Adipose tissue (tissue), 3 donors: ENCODE measurements around the gene MOXD1. TPM values are rescaled to one million over a fixed set of nuclear protein-coding genes. Genes with fewer than 3 reads are reported as not detected.

Experiments used
- H3K27ac ChIP-seq: one replicate; pipeline ENCODE4 v1.5.1; 2013; ENCODE audit warnings: low read depth, low read length
- WGBS, 3 donors: extraction: QIAGEN DNeasy Blood & Tissue Kit; methylation state at CpG; one replicate each; pipeline ENCODE4 v1.1.7; 2013; 5-methylcytosine and 5-hydroxymethylcytosine counted together
- polyA plus RNA-seq, 3 donors: library from polyadenylated mRNA; stranded (reverse); fragments of 200-250 nt; gene quantifications; one replicate each; pipeline ENCODE4 v1.2.3, GENCODE V29; 2013
- donor health status: healthy with polysubstance abuse.
- donor health status: Bipolar disorder and iron deficiency.
- donor health status: healthy.

MOXD1 gene
- polyA plus RNA-seq, 3 donors = 0.16 to 1.3 (median 0.33) TPM

DNA sequence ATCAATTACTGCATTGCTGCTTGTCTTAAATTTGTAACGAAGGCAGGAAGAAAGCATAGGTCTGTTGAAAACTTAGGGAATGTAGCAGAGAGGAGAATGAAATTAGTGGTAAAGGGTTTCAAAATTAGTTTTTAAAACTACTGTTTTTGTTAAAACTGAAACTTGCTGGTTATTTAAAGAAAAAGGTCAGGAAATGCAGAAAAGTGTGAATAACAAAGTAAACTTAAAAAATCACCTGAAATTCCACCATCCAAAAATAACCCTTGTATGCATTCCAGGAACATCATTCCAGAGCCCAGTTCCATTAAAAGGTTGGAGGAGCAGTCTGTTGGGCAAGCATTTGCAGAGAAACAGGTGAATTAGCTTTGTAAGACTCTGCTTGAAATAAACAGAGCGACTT is 3.1 kb upstream of the MOXD1 start:
- 47 to 75% (median 67%) methylated on average over 2 of the region's 2 CpGs for WGBS, 3 donors
- H3K27ac ChIP-seq = no peak overlapping the region

DNA sequence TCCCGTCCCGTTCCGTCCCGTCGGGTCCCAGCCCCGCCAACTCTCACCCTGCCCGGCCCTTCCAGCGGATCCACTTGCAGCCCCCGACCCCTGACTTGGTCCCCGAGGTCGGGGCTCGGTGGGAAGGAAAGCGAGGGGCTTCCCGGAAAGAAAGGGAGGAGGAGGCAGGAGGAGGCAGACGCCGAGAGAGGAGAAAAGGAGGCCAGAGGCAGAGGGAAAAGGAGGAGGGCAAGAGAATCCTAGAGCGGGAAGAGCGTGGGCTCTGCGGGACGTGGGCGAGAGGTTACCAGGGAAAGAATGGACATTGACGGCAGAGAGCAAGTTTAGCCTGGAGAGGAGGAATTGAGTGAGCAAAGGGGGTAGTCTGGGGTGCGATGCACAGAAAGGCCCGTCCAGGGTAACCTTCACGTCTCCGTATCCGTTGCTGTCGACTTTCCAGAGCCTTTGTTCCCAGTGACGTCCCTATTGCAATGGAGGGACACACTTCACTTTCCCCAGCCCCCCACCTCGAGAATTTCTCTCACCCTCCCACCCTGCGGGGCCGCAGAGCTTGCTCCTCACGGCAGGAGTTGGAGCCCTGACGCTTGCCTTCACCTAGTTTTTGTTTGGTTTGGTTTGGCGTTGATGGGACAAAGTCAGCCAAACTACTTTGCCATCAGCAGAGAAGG is 477 bp upstream of the MOXD1 start:
- WGBS, 3 donors = 11 to 16% (median 14%) methylated on average over 34 to 35 of the region's 35 CpGs
- no peak overlapping the region for H3K27ac ChIP-seq

DNA sequence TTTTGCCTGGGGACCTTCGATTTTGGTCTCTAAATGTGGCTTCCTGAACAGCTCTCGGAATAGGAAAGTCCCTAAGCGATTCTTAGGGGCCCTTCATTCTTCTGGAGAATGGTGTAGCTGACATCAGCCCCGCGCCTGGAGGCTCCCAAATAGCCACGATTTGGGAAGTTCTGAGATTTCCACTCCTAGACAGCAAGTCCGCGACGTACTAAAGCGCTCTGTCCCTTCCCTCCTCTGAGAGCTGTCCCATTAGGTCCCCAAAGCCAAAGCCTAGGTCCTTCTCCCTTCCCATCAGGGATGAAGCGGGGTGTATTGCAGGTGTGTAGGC is 756 bp downstream of the MOXD1 start:
- WGBS, 3 donors = 24 to 28% (median 25%) methylated on average over 11 of the region's 11 CpGs
- H3K27ac ChIP-seq = no peak overlapping the region

DNA sequence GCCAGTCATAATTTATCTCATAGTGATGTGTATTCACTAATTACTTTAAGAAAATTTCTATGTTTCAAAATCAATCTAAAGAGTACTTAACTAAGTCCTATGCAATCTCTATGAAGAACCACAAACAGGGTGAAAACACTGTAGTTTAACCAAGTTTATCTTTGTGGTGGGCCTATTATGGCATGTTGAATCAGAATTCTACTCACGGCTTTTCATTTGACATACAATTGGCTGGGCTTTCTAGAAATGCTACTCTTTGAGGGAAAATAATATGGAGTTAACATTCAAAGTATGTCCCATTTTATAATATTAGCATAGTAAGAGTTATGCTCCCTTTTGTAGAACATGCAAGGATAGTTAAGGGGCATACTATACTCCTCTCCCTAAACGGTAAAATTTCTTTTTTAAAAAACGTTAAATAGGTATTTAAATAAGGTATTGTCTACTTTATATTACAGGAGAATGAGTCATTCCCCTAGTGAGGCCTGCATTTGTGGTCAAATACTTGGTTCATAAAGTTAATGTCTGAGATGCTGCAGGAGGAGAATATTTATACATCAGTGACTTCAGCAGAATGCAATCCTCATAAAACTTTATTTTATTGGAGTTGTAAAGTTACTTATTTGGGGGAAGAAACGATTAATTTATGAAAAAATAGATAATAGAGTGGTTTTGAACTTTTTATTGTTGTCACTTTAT is 1.8 kb downstream of the MOXD1 start:
- WGBS, 3 donors = 71 to 80% (median 79%) methylated on average over 4 of the region's 4 CpGs

DNA sequence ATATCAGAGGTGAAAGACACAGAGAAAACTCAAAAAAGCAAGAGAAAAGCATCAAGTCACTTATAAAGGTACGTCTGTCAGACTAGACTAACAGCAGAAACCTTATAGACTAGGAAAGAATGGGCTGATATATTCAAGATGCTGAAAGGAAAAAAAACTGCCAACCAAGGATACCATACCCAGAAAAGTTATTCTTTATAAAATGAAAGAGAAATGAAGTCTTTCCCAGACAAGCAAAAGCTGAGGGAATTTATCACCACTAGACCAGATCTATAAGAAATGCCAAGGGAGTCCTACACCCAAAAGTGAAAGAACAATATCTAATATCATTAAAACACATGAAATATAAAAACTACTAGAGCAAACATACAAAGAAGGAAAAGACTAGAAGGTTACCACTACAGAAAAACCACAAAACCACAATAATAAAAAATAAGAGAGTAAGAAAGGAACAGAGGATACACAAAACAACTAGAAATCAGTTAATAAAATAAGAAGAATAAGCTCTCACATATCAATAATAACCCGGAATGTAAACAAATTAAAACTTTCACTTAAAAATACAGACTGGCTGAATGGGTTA is 6.2 kb downstream of the MOXD1 start:
- H3K27ac ChIP-seq = no peak overlapping the region
- 87 to 95% (median 88%) methylated on average over 2 of the region's 2 CpGs for WGBS, 3 donors

More for the DNA sequence above, 1.8 kb downstream of the MOXD1 start:
- no peak overlapping the region for H3K27ac ChIP-seq

DNA sequence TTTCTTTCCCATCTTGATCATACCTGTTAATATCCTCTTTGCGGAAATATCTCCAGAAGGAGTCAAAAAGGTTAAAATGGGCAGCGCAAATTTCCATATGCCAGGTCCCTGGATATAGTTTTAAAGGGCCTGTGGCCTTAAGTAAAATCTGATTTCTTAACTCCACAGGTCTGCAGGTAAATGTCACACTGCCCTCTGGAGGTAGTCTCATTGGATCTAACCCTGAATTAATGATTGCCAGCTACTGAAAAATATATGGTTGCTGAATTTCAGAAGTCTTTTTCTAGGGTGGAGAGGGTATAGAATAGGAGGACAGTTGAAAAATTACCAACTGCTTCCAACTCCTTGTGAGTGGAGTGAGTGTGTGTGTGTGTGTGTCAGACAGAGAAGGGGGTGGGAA is 8.5 kb downstream of the MOXD1 start:
- 91 to 98% (median 91%) methylated on average over 2 of the region's 2 CpGs for WGBS, 3 donors
- H3K27ac ChIP-seq = no peak overlapping the region

DNA sequence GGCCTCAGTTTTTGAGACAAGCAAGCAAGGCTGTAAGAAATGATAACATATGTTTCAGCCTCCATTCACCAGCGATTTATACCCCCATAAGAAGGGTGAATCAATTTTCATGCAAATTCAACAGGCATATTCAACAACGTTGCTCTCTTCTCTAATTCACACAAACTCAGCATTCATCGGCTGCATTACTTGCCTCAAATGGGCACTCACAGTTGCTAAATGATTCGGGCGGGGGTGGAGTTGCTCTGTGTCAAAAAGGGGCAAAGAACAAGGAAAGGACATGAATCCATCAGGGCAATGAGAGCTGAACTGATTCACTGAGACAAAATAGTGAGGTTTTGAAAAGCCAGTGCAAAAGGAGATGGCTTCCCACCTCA is 9.0 kb downstream of the MOXD1 start:
- 67 to 72% (median 71%) methylated on average over 5 of the region's 5 CpGs for WGBS, 3 donors

DNA sequence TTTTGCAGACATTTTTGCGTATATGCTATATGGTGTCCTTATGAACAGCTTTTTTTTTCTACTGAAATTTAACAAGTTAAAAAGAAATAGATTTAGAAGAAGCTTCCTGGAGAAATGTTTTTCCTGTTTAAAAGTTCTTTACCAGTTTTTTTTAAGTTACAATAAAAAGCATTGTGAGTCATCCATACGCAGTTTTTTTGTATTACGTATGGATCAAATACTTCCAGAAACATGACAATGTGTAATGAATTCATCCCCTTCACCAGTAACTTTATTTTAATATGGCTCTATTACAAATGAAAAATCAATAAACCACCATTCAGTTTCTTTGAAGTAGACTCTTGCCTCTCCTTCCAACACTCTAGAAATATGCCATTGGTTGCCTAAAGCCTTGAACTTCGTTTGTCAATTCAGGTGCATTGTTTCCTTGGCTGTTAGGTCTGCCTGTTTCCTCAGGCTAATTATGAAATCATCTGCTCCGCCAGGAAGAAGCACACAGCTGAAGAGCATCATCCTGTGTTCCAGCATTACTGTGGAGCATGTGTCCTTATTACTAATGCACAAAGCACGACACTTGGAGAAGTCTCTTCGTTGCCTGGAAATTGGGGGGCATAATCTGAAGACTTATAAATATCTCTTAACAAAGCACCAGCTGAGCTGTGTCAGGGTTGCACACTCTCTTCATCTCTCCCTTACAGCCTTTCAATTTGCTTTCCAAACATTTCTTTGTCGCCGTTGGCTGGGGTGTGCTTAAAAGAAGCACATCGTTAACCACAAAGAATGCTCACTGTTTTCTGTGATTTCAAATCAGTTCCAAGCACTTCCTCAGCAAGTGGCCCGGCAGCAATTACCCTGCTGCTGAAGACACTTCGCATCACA is 9.6 kb downstream of the MOXD1 start:
- 47 to 66% (median 52%) methylated on average over 12 of the region's 12 CpGs for WGBS, 3 donors
- no peak overlapping the region for H3K27ac ChIP-seq

More for the DNA sequence above, 9.0 kb downstream of the MOXD1 start:
- H3K27ac ChIP-seq = no peak overlapping the region

DNA sequence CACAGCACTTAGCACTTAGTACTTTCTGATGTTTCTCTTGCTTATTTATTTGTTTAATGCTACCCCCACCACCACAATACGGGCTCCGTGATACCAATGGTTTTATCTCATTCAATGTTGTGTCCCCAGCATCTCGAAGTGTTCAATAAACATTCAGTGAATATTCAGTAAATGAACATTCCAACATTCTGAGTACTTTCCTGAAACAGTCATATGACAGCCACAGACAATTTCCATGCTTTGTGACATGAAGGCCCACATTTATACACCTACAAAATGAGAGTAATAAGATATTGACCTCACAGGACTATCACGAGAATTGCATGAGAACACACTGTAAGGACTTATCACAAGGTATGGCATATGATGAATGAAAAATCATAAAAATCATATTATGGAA is 10.8 kb downstream of the MOXD1 start:
- H3K27ac ChIP-seq = no peak overlapping the region
- WGBS, 3 donors = 76 to 91% (median 89%) methylated on average over 4 of the region's 4 CpGs

DNA sequence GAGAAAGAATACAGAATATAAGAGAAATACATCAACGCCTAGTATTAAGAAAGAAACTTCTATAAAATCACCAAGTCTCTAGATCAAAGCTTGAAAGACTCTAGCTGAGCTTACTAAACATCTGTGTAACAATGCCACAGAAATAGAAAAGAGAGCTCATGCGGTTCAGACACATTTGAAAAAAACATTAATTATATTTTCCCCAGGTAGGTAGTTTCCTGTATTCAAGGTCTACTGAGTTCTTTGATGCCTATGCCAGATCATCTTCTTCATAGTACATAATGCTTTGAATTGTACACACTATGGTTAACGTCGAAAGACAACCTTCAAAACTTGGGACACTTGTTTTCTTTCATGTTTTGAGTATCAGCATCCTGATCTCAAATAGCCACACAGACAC is 11.3 kb downstream of the MOXD1 start:
- 81 to 90% (median 83%) methylated on average over 4 of the region's 4 CpGs for WGBS, 3 donors
- no peak overlapping the region for H3K27ac ChIP-seq

DNA sequence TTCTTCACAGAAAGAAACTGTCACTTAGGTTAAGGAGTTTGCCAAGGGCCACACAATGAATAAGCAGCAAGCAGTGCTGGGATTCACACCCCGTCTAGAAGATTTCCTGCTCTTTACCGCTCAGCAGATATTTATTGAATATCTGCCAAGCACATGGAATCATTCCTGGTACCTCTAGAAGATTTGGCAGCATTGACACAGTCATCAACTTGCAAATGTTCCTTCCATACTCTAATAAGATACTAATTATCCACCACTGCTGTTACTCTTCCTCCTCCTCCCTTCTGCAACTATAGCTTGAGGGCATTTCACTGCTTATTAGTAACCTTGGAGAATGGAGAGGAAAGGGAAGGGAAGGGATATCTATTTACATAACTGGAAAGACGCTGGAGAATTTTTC is 13.0 kb downstream of the MOXD1 start:
- 37 to 51% (median 51%) methylated on average over 3 of the region's 3 CpGs for WGBS, 3 donors
- no peak overlapping the region for H3K27ac ChIP-seq

DNA sequence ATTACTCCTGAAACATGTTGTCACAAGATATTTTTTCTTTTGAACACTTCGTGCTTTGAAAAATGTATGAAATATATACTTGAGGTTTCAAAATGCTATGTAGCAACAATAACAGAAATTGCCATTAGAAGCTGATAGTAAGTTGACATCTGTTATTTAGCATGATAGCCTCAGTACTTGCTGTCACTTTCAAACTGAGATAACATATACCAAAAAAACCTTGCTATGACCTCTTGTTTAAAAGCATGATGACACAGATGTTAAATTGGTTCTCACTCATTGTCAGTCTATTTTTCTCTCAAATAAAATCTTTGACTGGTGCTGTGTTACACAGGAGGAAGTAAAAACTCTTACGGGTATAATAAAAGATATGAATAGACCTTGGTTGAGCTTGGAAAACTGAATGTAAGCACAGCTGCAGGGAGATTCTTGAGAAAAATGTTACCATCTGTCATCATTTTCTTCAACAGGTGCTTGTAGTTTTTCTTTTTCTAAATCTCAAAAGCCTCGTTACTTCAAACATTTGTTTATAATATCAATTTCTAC is 18.6 kb downstream of the MOXD1 start:
- H3K27ac ChIP-seq = no peak overlapping the region
- 51 to 70% (median 70%) methylated on average over 3 of the region's 3 CpGs for WGBS, 3 donors

DNA sequence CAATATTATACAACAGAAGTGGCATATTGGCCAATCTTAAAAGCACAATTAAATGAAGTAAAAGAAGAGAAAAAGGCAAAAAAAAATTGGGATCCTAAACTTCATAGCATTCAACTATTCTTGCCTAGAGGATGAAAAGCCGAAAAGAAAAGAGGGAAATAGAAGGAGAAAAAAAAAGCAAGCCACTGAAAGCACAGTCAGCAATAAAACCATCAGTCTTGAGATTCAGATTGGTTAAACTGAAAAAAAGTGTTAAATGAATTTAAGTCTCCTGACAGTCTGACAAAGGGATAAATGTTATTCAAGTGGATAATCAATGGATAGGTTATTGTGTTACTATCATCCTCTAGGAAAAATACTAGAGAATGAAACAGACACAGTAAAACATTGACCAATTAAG is 19.9 kb downstream of the MOXD1 start:
- no peak overlapping the region for H3K27ac ChIP-seq
- 73 to 90% (median 82%) methylated on average over 1 of the region's 1 CpG for WGBS, 3 donors

DNA sequence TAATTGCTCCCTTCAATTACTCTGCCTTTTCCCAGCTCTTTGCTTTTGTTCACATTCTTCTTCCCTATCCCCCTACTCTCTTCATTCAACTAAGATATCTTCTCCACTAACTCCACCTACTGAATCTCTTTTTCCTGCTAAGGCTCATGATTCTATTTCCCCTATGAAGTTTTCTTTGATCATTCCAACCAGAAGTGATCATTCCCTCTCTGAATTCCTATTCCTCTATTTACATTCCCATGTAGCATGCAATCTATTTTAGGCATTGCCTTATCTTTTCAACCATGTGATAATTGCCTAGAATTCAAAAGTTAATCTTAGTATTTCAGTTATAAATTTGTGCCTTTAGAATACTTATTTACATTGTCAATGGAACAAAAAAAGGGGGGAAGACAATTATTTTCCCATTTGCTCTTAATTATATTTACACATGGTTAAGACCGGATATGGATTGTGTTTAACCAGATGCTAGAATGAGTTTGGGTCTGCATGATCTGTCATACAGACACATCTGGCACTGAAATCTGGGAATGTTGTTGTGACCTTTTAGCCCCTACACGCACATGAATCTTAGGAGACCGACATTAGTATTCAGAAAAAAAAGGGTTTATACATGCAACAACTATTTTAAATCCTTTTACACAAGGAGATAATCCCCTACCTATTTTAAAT is 20.8 kb downstream of the MOXD1 start:
- 58 to 68% (median 68%) methylated on average over 3 of the region's 3 CpGs for WGBS, 3 donors
- H3K27ac ChIP-seq = no peak overlapping the region

DNA sequence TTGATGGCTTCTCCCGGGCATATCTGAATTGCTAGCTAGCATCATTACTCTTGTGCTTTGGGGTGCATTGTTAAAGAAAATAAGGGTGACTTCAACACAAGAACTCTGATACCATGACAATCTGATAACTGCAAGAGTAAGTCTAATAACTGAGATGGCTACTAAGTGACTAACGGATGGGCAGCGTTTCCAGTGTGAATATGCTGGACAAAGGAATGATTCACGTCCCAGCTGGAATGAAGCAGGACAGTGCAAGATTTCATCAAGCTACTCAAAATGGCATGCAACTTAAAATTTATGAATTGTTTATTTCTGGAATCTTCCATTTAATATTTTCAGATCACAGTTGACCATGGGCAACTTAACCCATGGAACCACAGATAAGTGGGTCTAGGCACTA is 31.7 kb downstream of the MOXD1 start:
- 86 to 94% (median 87%) methylated on average over 4 of the region's 4 CpGs for WGBS, 3 donors
- no peak overlapping the region for H3K27ac ChIP-seq

DNA sequence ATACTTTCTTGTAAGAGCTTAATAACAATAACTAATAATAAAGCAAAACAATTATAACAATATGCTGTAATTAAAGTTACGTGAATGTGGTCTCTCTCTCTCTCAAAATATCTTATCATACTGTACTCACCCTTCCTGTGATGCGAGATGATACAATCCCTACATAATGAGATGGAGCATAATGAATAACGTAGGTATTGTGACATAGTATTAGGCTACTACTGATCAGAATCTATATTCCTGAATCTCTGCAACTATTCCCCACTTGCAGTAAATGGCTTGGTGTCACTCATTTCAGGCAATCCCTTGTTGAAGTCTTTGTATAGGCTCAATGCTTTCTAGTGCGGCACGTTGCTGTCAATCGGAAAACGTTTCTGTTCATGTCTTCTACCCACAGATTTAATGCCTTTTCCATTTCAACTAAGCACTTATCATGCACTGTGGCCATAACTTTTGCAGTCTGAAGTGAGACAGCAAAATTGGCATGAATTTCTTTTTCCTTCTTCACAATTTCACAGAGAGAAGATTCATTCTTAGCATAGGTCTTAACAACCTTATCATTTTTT is 32.3 kb downstream of the MOXD1 start:
- WGBS, 3 donors = 81 to 86% (median 84%) methylated on average over 7 of the region's 7 CpGs
- no peak overlapping the region for H3K27ac ChIP-seq

DNA sequence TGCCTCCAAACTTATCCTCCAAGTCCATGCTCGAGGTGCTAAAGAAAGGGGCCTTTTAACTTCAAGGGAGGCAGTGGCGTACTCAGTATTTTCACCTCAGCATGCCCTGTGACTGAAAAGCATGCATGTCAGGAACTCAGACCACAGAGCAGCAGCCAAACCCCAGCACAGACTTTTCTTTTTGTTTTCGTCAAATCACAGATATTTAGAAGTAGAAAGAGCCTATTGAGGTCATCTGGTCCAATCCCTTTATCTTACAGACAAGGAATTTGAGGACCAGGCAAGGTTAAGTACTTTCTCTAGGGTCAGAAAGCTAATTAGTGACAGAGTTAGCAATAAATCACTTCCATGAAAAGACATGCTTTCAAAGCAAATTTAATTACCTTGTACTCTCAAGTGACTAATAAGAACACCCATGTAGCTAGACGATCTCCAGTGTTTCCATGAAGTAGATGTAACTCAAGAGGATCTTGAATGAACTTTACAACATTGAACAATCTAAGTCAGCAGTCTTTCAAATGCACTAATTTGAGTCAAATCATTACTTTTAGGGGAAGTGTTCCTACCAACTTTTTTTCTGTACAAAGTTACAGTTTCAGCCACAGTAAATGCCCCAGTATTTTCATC is 35.9 kb downstream of the MOXD1 start:
- 52 to 60% (median 58%) methylated on average over 4 of the region's 4 CpGs for whole genome bisulfite sequencing, 3 donors
- no peak overlapping the region for H3K27ac ChIP-seq
